Activated T-cell treated with anti-CD3 and anti-CD28 coated beads, Interleukin-2, amount 50 U/mL, for 1 hour (primary cell): ENCODE results near the gene NCAM2.
"Not testable (repeated sequence)": the region's sequence is repeated elsewhere in the genome, so short reads cannot be mapped to it uniquely, and the experiment has no call there.

ENCODE experiments used
- DNase-seq: peaks from one replicate; pipeline ENCODE4 v3.0.0-alpha.2; 2020

The NCAM2 gene

GRCh38 chr21:21111309-21111920 is 113.2 kb downstream of the NCAM2 start:
- DNase-seq: no peak

DNA sequence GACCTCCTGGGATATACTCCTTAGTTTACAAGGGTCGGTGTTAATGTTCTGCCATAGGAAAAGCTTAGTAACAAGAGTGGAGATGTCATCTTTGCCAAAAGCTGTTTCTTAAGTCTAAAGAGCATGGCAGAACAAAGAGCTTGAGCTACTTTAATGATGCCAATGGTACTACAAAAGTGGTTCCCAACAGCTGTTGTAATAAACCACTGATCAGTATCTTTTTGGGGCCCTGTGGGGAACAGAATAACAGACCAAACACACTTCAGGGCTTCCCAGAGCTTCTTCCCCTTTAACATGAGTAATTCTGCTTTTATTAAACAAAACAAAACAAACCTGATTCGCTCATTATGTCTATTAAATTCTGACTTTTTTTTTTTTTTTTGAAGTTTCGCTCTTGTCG is 116.3 kb downstream of the NCAM2 start:
- no peak for DNase-seq

DNA sequence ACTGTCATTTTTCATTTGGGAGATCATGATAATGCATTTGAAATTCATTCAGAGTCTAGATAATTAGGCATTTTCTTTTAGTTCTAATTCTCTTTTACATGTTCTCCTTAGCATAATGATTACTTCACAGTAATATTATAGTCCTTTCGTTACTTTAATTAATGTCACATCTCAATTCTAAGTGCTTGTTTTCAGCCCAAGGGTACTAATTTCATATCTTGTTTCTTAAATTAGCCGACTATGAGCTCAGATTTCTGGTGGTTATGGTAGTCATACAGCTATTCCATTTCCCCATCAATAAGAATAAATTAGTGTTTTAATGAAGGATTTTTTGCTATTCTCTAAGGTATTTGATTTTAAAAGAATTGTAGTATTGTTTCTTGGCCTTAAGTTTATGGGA is 120.9 kb downstream of the NCAM2 start:
- DNase-seq: no peak

DNA sequence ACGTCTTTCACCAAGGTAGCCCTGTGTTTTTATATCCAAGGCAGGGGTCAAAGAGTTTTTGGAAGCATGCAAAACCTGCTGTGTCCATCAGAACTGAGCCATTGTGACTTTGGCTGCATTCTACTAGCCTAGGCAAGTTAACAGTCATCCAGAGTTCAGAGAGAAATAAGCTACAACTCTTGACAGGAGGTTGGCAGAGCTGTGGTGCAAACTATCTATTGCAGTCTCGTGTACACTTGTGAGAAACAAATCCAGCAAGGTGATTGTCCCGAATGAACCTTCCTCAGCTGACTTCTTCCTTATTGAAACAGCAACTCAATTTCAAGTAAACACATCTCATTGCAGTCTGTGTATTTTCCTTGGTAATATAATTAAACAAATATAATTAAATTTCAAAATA is 124.5 kb downstream of the NCAM2 start:
- DNase-seq: no peak

DNA sequence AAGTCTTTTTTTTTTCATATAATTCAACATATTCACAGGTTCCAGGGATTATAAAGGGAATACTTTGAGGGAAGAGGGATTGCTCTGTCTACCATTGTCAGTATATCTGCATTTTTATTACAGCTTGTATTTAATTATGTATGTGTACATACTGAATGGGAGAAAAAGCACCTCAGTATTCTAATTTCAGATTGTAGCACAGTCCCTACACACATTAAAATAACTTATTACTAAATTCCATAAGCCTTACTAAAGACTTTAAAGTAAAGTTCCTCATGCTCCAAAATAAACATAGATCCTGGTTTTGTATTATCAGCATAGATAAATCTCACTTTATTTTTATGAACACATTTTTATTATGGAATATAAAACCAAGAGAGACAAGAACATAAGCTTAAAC is 134.2 kb downstream of the NCAM2 start:
- no peak for DNase-seq

GRCh38 chr21:21137986-21138385 is 139.8 kb downstream of the NCAM2 start:
- no peak for DNase-seq

- DNase-seq: no peak
Observed at GRCh38 chr21:21146587-21147373, 148.6 kb downstream of the NCAM2 start.

DNA sequence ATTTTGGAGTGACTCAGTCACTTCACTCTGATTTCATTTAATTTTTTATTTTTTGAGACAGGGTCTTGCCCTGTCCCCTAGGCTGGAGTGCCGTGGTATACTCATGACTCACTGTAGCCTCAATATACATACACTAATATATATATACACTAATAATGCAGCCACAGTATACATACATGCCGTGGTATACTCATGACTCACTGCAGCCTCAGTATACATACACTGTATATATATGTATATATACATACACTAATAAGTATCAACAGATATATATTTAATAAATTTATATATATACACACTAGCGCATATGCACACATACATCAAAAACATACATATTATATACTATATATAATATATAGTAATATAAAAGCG is 149.2 kb downstream of the NCAM2 start:
- no peak for DNase-seq

DNA sequence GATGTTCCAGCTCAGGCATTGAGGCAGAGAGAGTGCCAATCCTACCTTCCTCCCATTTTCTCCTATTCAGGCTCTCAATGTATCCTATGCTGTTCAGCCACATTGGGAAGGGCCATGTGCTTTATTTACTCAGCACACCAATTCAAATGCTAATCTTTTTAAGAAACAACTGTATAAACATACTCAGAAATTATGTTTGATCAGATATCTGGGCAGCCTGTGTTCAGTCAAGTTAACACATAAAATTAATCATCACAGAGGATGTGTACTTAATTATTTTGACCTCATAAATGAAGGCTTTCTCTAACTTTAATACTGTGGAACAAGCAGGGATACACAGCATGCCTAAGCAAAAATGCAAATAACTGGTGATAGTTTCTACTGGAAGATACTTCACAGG is 149.8 kb downstream of the NCAM2 start:
- DNase-seq: no peak

DNA sequence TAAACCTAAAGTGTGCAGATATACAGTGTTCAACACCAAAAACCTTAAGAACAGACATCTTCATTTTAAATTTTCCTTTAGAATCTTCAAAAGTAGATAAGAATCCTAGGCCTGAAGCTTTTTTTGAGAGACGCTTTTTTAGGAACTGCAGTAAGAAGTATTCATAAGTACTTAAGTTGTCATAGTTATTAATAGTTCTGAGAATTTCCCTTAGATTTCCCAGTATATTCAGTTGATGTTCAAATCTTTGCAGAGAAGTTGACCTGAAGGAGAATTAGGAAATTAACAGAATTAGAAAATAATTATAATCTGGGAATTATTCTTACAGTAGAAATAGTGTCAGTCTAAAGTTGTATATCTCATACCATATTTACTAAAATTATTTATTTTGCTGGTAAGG is 150.3 kb downstream of the NCAM2 start:
- DNase-seq: no peak

GRCh38 chr21:21149445-21149844 is 151.2 kb downstream of the NCAM2 start:
- DNase-seq: not testable (repeated sequence)

- DNase-seq: no peak
Observed at GRCh38 chr21:21151231-21151630, 153.0 kb downstream of the NCAM2 start.

GRCh38 chr21:21156397-21156796 is 158.2 kb downstream of the NCAM2 start:
- no peak for DNase-seq

DNA sequence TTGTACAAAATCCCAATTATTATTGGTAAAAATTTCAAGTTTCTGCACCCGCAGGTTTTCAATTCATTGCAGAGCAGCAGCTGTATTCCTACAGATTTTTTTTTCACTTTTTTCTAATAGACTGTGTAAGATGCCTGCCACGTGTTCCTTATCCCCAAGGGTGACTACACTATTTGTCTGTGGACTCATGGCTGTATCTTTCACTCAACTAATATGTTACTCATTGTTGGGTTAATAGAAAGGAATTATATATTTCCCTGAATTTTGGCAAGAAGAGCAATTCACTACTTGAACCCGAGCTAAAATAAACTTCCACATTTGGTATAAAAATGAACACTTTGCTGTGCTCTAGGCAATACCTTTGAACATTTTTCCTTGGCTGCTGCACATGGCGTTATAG is 158.7 kb downstream of the NCAM2 start:
- no peak for DNase-seq

DNA sequence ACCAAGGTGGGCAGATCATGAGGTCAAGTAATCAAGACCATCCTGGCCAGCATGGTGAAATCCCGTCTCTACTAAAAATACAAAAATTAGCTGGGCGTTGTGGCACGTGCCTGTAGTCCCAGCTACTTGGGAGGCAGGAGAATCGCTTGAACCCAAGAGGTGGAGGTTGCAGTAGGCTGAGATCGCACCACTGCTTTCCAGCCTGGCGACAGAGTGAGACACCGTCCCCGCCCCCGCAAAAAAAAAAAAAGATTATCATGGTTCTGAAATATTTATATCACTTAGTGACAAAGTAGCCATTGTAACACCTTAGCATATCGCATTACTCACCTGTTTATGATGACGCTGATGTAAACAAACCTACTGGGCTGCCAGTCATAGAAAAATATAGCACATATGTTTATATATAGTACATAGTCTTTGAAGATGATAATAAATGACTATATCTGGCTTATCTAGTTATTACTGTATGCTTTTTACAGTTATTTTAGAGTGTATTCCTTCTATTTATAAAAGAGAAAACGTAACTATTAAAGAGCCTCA is 160.2 kb downstream of the NCAM2 start:
- DNase-seq: no peak

DNA sequence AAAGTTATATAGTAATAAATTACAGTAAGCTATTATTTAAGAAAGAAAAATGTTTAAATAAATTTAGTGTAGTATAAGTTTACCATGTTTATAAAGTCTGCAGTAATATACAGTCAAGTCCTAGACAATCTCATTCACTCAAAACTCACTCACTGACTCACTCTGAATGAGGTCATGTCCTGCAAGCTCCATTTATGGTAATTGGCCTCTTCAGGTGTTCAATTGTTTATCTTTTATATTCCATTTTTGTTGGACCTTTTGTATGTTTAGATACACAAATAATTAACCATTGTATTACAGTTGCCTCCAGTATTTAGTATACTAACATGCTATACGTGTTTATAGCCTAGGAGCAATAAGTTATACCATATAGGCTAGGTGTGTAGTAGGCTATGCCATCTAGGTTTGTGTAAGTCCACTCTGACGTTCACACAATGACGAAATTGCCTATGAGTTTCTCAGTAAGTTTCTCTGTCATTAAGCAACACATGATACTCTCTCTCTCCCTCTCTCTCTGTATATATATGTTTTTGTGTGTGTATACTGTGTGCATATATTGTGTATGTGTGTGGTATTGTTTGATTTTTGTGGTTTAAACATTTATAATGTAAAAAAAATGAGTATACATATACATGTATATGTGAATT is 161.2 kb downstream of the NCAM2 start:
- no peak for DNase-seq

GRCh38 chr21:21162786-21163185 is 164.6 kb downstream of the NCAM2 start:
- DNase-seq: no peak

- peak; percentile 19 for DNase-seq
Observed at GRCh38 chr21:21163904-21164303, 165.7 kb downstream of the NCAM2 start.

DNA sequence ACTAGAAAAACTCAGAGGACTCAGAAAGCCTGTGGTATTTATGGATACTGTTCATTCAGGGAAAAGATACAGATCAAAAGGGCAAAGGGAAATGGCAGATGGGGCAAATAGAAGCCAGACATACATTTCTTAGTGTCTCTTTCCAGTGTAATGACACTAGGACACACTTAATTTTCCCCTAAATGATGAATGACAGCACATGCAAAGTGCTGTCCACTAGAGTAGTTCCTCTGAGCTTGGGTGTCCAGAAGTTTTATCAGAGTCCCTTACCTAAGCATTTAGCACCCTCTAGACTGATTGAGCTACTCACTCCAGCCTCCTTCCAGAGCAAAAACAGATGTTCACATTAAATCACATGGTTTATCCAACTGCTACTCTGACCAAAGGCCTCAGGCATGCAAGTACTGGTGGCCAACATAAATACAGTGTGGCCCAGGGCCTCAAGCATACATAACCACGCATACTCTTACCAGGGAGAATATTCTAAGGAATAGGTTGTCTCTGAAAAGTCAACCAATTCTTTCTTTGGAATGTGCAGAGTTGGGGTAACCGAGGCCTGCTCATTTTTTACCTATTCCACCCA is 166.9 kb downstream of the NCAM2 start:
- no peak for DNase-seq

DNA sequence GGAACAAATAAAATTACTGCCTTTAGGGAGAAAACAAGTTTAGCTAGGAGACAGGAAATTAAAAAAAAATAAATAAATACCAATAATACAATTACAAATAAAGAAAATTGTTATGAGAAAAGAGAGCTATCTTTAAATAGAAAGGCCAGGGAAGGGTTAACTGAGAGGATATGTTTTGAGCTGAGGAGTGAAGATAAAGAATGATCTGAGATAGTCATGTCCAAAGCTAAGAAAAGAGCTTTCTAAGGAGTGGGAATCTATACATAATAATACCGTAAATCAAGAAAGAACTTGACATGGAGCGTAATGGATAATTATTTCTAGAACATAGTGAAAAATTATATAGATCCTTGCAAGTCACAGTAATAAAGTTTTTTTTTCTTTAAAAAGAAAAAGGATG is 176.5 kb downstream of the NCAM2 start:
- no peak for DNase-seq

- DNase-seq: no peak
Observed at GRCh38 chr21:21175798-21176334, 177.7 kb downstream of the NCAM2 start.

DNA sequence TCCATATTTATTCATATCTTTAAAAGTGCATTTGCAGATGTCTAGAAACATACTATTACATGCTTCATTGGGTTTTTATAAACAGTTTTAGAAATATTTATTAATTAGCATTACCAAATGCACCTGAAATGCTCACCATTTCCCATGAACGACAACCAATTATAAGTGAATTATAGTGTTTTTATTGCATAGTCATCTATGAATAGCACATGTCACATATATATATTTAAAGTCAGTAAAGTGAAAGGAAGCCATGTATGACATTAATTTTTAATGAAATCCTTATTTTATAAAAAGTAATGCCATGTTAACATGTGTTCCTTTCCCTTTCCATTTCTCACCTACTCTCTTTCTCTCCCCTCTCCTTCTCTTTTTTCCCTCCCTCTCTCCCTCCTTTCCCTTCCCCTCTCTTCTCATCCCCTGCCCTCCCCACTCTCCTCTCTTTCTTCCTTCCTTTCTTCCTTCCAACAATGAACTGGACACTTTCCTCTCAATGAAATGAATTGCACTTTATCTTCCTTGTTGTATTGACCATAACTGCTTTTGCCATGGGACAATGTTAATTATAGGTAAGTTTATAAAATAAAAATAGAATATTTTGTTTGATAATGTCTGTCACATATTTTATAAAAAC is 179.3 kb downstream of the NCAM2 start:
- no peak for DNase-seq
